ENCODE data around the gene RTP4.

- TF ChIP-seq CTCF (optimal IDR thresholded peaks at IDR 0.05 in 1 of 3, IDR thresholded peaks at IDR 0.05 in 1 of 3, conservative IDR thresholded peaks at IDR 0.05 in 1 of 3; ENCODE audit: extremely low read depth in 1 of 3, insufficient read depth in 2 of 3, low read length in 3 of 3) (no peak), EZH2 (IDR thresholded peaks at IDR 0.05; ENCODE audit: low read length) (no peak)
These were observed 6.3 kb upstream of the RTP4 start for GRCh38 chr3:187361835-187362234.

Measured in keratinocyte (primary cell).